ENCODE data around the gene CACNA1B. TPM values are rescaled to one million over a fixed set of nuclear protein-coding genes. Genes with fewer than 3 reads are reported as not detected.

Gene CACNA1B
- total and polyA plus RNA-seq, 2 of the 4 experiments (the other 2 are of a cell fraction) = 0.02 TPM; not detected in 1

DNA sequence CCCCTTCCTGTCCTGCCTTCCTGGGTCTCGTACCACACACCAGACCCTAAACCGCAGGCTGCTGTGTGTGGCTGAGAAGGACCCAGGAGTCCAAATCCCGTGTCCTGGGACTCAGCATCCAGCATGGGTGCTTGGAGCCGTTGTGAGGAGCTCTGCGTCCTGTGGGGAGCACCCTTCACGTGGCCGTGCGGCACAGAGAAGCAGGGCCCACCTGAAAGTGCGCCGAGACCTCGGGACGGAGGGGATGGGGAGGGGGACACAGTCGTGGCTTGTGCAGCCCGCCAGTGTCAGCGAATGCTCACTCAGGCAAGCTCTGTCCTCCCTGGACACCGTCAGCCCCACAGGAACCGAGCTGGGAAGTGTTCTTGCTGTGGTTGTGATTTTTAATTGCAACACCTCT lies 244.6 kb downstream of the CACNA1B start:
- Histone ChIP-seq H4K5ac (ENCODE audit: low read depth, low read length) (no peak overlapping the region), H3K9ac (ENCODE audit: low read depth, low read length) (no peak overlapping the region), H3K79me1 (ENCODE audit: low read depth in 1 of 2, low read length in 2 of 2) (no peaks in the 10 kb centered on the region), H3K9me1 (ENCODE audit: insufficient read depth, low read length) (no peaks in the 10 kb centered on the region), H2BK15ac (ENCODE audit: low read depth, low read length) (no peak overlapping the region), H2BK5ac (ENCODE audit: low read depth, low read length, poor library complexity, severe bottlenecking) (no peak overlapping the region), H3K4me3 (ENCODE audit: insufficient read depth, low read depth, low read length) (no peak overlapping the region), H3K4ac (ENCODE audit: low read depth, low read length) (no peak overlapping the region), H3K27ac (ENCODE audit: insufficient read depth, low read length) (no peak overlapping the region), H3K18ac (ENCODE audit: low read depth, low read length) (no peak overlapping the region), H2AK9ac (replicated peaks; ENCODE audit: low read depth, low read length, poor library complexity) (no peak overlapping the region), H2BK20ac (ENCODE audit: low read depth, low read length) (no peak overlapping the region), H2BK120ac (ENCODE audit: low read depth, low read length) (no peak overlapping the region), H3K27me3 (ENCODE audit: control insufficient read depth, insufficient read depth, low read length) (no peaks in the 10 kb centered on the region), H4K20me1 (ENCODE audit: insufficient read depth, low read length) (no peaks in the 10 kb centered on the region), H3K9me3 (ENCODE audit: control insufficient read depth, insufficient read depth, low read length) (peaks cover 51% of the 10 kb centered on the region), H4K91ac (ENCODE audit: insufficient read depth, low read depth, low read length) (no peak overlapping the region), H3K56ac (ENCODE audit: extremely low read depth, insufficient read depth, low read length) (no peak overlapping the region), H4K8ac (ENCODE audit: low read depth in 2 of 2, low read length in 2 of 2) (no peak overlapping the region), H3K14ac (replicated peaks; ENCODE audit: low read depth, low read length) (no peak overlapping the region), H2AFZ (replicated peaks; ENCODE audit: low read length, poor library complexity) (no peak overlapping the region), H3K4me2 (ENCODE audit: low read depth, low read length) (no peak overlapping the region), H3K4me1 (ENCODE audit: control insufficient read depth, insufficient read depth, low read length) (no peaks in the 10 kb centered on the region), H2AK5ac (ENCODE audit: low read depth, low read length) (no peak overlapping the region), H3K23ac (ENCODE audit: low read depth, low read length) (no peak overlapping the region), H3K36me3 (ENCODE audit: control insufficient read depth, insufficient read depth, low read length) (no peaks in the 10 kb centered on the region)
- ChIA-PET CTCF (no interaction called here), POLR2A (ENCODE audit: unreplicated experiment) (no interaction called here)
- BruUV-seq (replicated peaks) = no TSS peak
- no peak for TF ChIP-seq RAD21 (IDR thresholded peaks at IDR 0.05; ENCODE audit: low read length)
- in situ Hi-C loops (cut with MboI; ENCODE audit: low sequenced_read_pairs) = no loop called here
- WGBS, 2 experiments (ENCODE audit: extremely low coverage in 2 of 2, insufficient read length in 1 of 2) = no CpG with 5 or more reads among the region's 17 CpGs
- intact Hi-C loops (cut with micrococcal nuclease) = no loop called here
- DNase-seq (no peak), ATAC-seq (ENCODE audit: low read depth) (no peak)
- dilution Hi-C loops (cut with HindIII; ENCODE audit: low sequenced_read_pairs, unreplicated experiment) = no loop called here

Data from IMR-90 (cell line).